ENCODE data around the gene PROCA1.
A peak's percentile ranks its signal among the peaks of the same experiment; 100 is the strongest.

PROCA1 gene

GRCh38 chr17:28700278-28700677, 11.4 kb downstream of the PROCA1 start:
- H3K27me3 ChIP-seq (ENCODE audit: control insufficient read depth in 5 of 5, insufficient read depth in 4 of 5, low read length in 5 of 5), result no peaks in the 10 kb centered on the region
- H3K9ac ChIP-seq (ENCODE audit: low read length in 5 of 5), result no peak overlapping the region
- no peaks in the 10 kb centered on the region for H3K9me3 ChIP-seq (ENCODE audit: control insufficient read depth in 5 of 5, low read length in 5 of 5)
- H3K27ac ChIP-seq (ENCODE audit: low read depth, low read length), result no peak overlapping the region
- no peak overlapping the region for H3K4me3 ChIP-seq (ENCODE audit: low read depth in 1 of 5, low read length in 5 of 5)
- peaks cover 0 to 3% (median 0%) of the 10 kb centered on the region in 5 donors for H3K4me1 ChIP-seq (ENCODE audit: control insufficient read depth in 5 of 5, insufficient read depth in 5 of 5, low read length in 5 of 5)
- peaks cover 3 to 99% (median 92%) of the 10 kb centered on the region in 5 donors for H3K36me3 ChIP-seq (ENCODE audit: control insufficient read depth in 5 of 5, insufficient read depth in 5 of 5, low read length in 5 of 5)

GRCh38 chr17:28698253-28698941, 13.3 kb downstream of the PROCA1 start:
- Histone ChIP-seq H3K36me3 (ENCODE audit: control insufficient read depth in 5 of 5, insufficient read depth in 5 of 5, low read length in 5 of 5) (peaks cover 8 to 100% (median 100%) of the 10 kb centered on the region in 5 donors), H3K27me3 (ENCODE audit: control insufficient read depth in 5 of 5, insufficient read depth in 4 of 5, low read length in 5 of 5) (no peaks in the 10 kb centered on the region), H3K9me3 (ENCODE audit: control insufficient read depth in 5 of 5, low read length in 5 of 5) (no peaks in the 10 kb centered on the region), H3K9ac (ENCODE audit: low read length in 5 of 5) (no peak overlapping the region), H3K4me3 (ENCODE audit: low read depth in 1 of 5, low read length in 5 of 5) (no peak overlapping the region), H3K27ac (ENCODE audit: low read depth, low read length) (no peak overlapping the region), H3K4me1 (ENCODE audit: control insufficient read depth in 5 of 5, insufficient read depth in 5 of 5, low read length in 5 of 5) (peaks cover 0 to 3% (median 0%) of the 10 kb centered on the region in 5 donors)

GRCh38 chr17:28693869-28694268, 17.8 kb downstream of the PROCA1 start:
- Histone ChIP-seq H3K4me1 (ENCODE audit: control insufficient read depth in 5 of 5, insufficient read depth in 5 of 5, low read length in 5 of 5) (peaks cover 0 to 3% (median 0%) of the 10 kb centered on the region in 5 donors), H3K27ac (ENCODE audit: low read depth, low read length) (no peak overlapping the region), H3K36me3 (ENCODE audit: control insufficient read depth in 5 of 5, insufficient read depth in 5 of 5, low read length in 5 of 5) (peaks cover 18 to 96% (median 87%) of the 10 kb centered on the region in 5 donors), H3K27me3 (ENCODE audit: control insufficient read depth in 5 of 5, insufficient read depth in 4 of 5, low read length in 5 of 5) (no peaks in the 10 kb centered on the region), H3K9me3 (ENCODE audit: control insufficient read depth in 5 of 5, low read length in 5 of 5) (no peaks in the 10 kb centered on the region), H3K9ac (ENCODE audit: low read length in 5 of 5) (no peak overlapping the region), H3K4me3 (ENCODE audit: low read depth in 1 of 5, low read length in 5 of 5) (no peak overlapping the region)

- no peaks in the 10 kb centered on the region for H3K27me3 ChIP-seq (ENCODE audit: control insufficient read depth in 5 of 5, insufficient read depth in 4 of 5, low read length in 5 of 5)
- H3K4me3 ChIP-seq (ENCODE audit: low read depth in 1 of 5, low read length in 5 of 5), result no peak overlapping the region
- no peak overlapping the region for H3K27ac ChIP-seq (ENCODE audit: low read depth, low read length)
- H3K36me3 ChIP-seq (ENCODE audit: control insufficient read depth in 5 of 5, insufficient read depth in 5 of 5, low read length in 5 of 5), result peaks cover 30 to 95% (median 85%) of the 10 kb centered on the region in 5 donors
- no peak overlapping the region for H3K9ac ChIP-seq (ENCODE audit: low read length in 5 of 5)
- peaks cover 0 to 2% (median 0%) of the 10 kb centered on the region in 5 donors for H3K4me1 ChIP-seq (ENCODE audit: control insufficient read depth in 5 of 5, insufficient read depth in 5 of 5, low read length in 5 of 5)
- H3K9me3 ChIP-seq (ENCODE audit: control insufficient read depth in 5 of 5, low read length in 5 of 5), result no peaks in the 10 kb centered on the region
Observed at GRCh38 chr17:28689011-28689410, 22.7 kb downstream of the PROCA1 start.

GRCh38 chr17:28688481-28688880, 23.2 kb downstream of the PROCA1 start:
- H3K27me3 ChIP-seq (ENCODE audit: control insufficient read depth in 5 of 5, insufficient read depth in 4 of 5, low read length in 5 of 5), result no peaks in the 10 kb centered on the region
- H3K4me3 ChIP-seq (ENCODE audit: low read depth in 1 of 5, low read length in 5 of 5), result no peak overlapping the region
- H3K36me3 ChIP-seq (ENCODE audit: control insufficient read depth in 5 of 5, insufficient read depth in 5 of 5, low read length in 5 of 5), result peaks cover 30 to 94% (median 85%) of the 10 kb centered on the region in 5 donors
- H3K4me1 ChIP-seq (ENCODE audit: control insufficient read depth in 5 of 5, insufficient read depth in 5 of 5, low read length in 5 of 5), result no peaks in the 10 kb centered on the region
- no peak overlapping the region for H3K27ac ChIP-seq (ENCODE audit: low read depth, low read length)
- H3K9ac ChIP-seq (ENCODE audit: low read length in 5 of 5), result no peak overlapping the region
- H3K9me3 ChIP-seq (ENCODE audit: control insufficient read depth in 5 of 5, low read length in 5 of 5), result no peaks in the 10 kb centered on the region

DNA sequence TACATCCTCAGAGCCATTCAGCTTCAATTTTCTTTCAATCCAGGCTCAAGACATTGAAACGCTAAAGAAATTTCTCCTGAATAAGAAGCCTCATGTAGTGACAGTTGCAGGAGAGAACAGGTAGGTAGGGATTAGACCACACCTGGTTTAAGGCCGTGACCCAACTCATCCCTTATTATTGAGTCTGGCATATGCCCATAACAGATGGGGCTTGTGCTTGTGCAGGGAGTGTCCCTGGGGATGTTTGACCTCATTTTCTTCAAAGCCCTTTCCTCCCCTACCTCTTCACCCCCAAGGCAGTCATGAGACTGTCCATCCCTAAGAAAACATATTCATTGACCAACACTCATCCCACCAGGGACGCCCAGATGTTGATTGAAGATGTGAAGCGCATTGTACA, 25.4 kb downstream of the PROCA1 start:
- Histone ChIP-seq H3K27ac (ENCODE audit: low read depth, low read length) (no peak overlapping the region), H3K4me1 (ENCODE audit: control insufficient read depth in 5 of 5, insufficient read depth in 5 of 5, low read length in 5 of 5) (no peaks in the 10 kb centered on the region), H3K4me3 (ENCODE audit: low read depth in 1 of 5, low read length in 5 of 5) (no peak overlapping the region), H3K27me3 (ENCODE audit: control insufficient read depth in 5 of 5, insufficient read depth in 4 of 5, low read length in 5 of 5) (no peaks in the 10 kb centered on the region), H3K9ac (ENCODE audit: low read length in 5 of 5) (no peak overlapping the region), H3K9me3 (ENCODE audit: control insufficient read depth in 5 of 5, low read length in 5 of 5) (no peaks in the 10 kb centered on the region), H3K36me3 (ENCODE audit: control insufficient read depth in 5 of 5, insufficient read depth in 5 of 5, low read length in 5 of 5) (peaks cover 33 to 99% (median 97%) of the 10 kb centered on the region in 5 donors)

GRCh38 chr17:28685366-28685765, 26.3 kb downstream of the PROCA1 start:
- Histone ChIP-seq H3K9ac (ENCODE audit: low read length in 5 of 5) (peak overlapping the region in 1 of 5 donors; percentile 13), H3K27me3 (ENCODE audit: control insufficient read depth in 5 of 5, insufficient read depth in 4 of 5, low read length in 5 of 5) (no peaks in the 10 kb centered on the region), H3K27ac (ENCODE audit: low read depth, low read length) (no peak overlapping the region), H3K36me3 (ENCODE audit: control insufficient read depth in 5 of 5, insufficient read depth in 5 of 5, low read length in 5 of 5) (peaks cover 35 to 99% (median 97%) of the 10 kb centered on the region in 5 donors), H3K9me3 (ENCODE audit: control insufficient read depth in 5 of 5, low read length in 5 of 5) (no peaks in the 10 kb centered on the region), H3K4me3 (ENCODE audit: low read depth in 1 of 5, low read length in 5 of 5) (no peak overlapping the region), H3K4me1 (ENCODE audit: control insufficient read depth in 5 of 5, insufficient read depth in 5 of 5, low read length in 5 of 5) (no peaks in the 10 kb centered on the region)

GRCh38 chr17:28684963-28685362, 26.7 kb downstream of the PROCA1 start:
- no peaks in the 10 kb centered on the region for H3K27me3 ChIP-seq (ENCODE audit: control insufficient read depth in 5 of 5, insufficient read depth in 4 of 5, low read length in 5 of 5)
- H3K9me3 ChIP-seq (ENCODE audit: control insufficient read depth in 5 of 5, low read length in 5 of 5), result no peaks in the 10 kb centered on the region
- H3K36me3 ChIP-seq (ENCODE audit: control insufficient read depth in 5 of 5, insufficient read depth in 5 of 5, low read length in 5 of 5), result peaks cover 32 to 99% (median 94%) of the 10 kb centered on the region in 5 donors
- no peak overlapping the region for H3K27ac ChIP-seq (ENCODE audit: low read depth, low read length)
- peak overlapping the region in 1 of 5 donors; percentile 13 for H3K9ac ChIP-seq (ENCODE audit: low read length in 5 of 5)
- H3K4me3 ChIP-seq (ENCODE audit: low read depth in 1 of 5, low read length in 5 of 5), result no peak overlapping the region
- no peaks in the 10 kb centered on the region for H3K4me1 ChIP-seq (ENCODE audit: control insufficient read depth in 5 of 5, insufficient read depth in 5 of 5, low read length in 5 of 5)

- no peak overlapping the region for H3K9ac ChIP-seq (ENCODE audit: low read length in 5 of 5)
- no peaks in the 10 kb centered on the region for H3K9me3 ChIP-seq (ENCODE audit: control insufficient read depth in 5 of 5, low read length in 5 of 5)
- H3K27ac ChIP-seq (ENCODE audit: low read depth, low read length), result no peak overlapping the region
- peaks cover 24 to 98% (median 92%) of the 10 kb centered on the region in 5 donors for H3K36me3 ChIP-seq (ENCODE audit: control insufficient read depth in 5 of 5, insufficient read depth in 5 of 5, low read length in 5 of 5)
- no peaks in the 10 kb centered on the region for H3K27me3 ChIP-seq (ENCODE audit: control insufficient read depth in 5 of 5, insufficient read depth in 4 of 5, low read length in 5 of 5)
- no peak overlapping the region for H3K4me3 ChIP-seq (ENCODE audit: low read depth in 1 of 5, low read length in 5 of 5)
- H3K4me1 ChIP-seq (ENCODE audit: control insufficient read depth in 5 of 5, insufficient read depth in 5 of 5, low read length in 5 of 5), result no peaks in the 10 kb centered on the region
Observed at GRCh38 chr17:28682655-28683054, 29.0 kb downstream of the PROCA1 start.

GRCh38 chr17:28675980-28676379, 35.7 kb downstream of the PROCA1 start:
- Histone ChIP-seq H3K4me1 (ENCODE audit: control insufficient read depth in 5 of 5, insufficient read depth in 5 of 5, low read length in 5 of 5) (no peaks in the 10 kb centered on the region), H3K9ac (ENCODE audit: low read length in 5 of 5) (no peak overlapping the region), H3K9me3 (ENCODE audit: control insufficient read depth in 5 of 5, low read length in 5 of 5) (no peaks in the 10 kb centered on the region), H3K36me3 (ENCODE audit: control insufficient read depth in 5 of 5, insufficient read depth in 5 of 5, low read length in 5 of 5) (peaks cover 37 to 100% (median 92%) of the 10 kb centered on the region in 5 donors), H3K27me3 (ENCODE audit: control insufficient read depth in 5 of 5, insufficient read depth in 4 of 5, low read length in 5 of 5) (no peaks in the 10 kb centered on the region), H3K4me3 (ENCODE audit: low read depth in 1 of 5, low read length in 5 of 5) (no peak overlapping the region), H3K27ac (ENCODE audit: low read depth, low read length) (no peak overlapping the region)

All from subcutaneous abdominal adipose tissue (tissue), 5 donors.